PC-3 (cell line): Measurements from ENCODE around the gene CLOCK. TPM values are rescaled to one million over a fixed set of nuclear protein-coding genes. Genes with fewer than 3 reads are reported as not detected.
A peak's percentile ranks its signal among the peaks of the same experiment; 100 is the strongest.

ENCODE experiments used
- ATAC-seq: fragments of 200-7000 bp; cut with Tn5 transposase; 2 replicates; pipeline ENCODE4 v1.9.1; 2020; ENCODE audit warnings: mild to moderate bottlenecking, moderate library complexity
- BruUV-seq: library from RNA; stranded (reverse); fragments of 400-500 nt; replicated peaks from 2 replicates; lab custom pipeline; 2021; lab: Mats Ljungman, UMichigan
- CTCF ChIA-PET: fragments of 300-600 bp; sonication (Branson Sonifier 250); formaldehyde crosslinking; loops from one replicate; lab custom pipeline; 2022; ENCODE audit warnings: antibody characterized with exemption; lab: Charles Lee
- POLR2A ChIA-PET: fragments of 300-600 bp; sonication (Branson Sonifier 250); formaldehyde crosslinking; loops from one replicate; lab custom pipeline; 2022; ENCODE audit warnings: antibody characterized with exemption; ENCODE audit not compliant: unreplicated experiment; lab: Charles Lee
- DNase-seq: peaks from one replicate; pipeline ENCODE4 v3.0.0-alpha.2; 2015
- H2AFZ ChIP-seq: fragments of 300-600 bp; sonication (generic); 2 replicates; pipeline ENCODE4 v1.6.0; 2016; ENCODE audit warnings: antibody characterized with exemption, low read length
- H3F3A ChIP-seq: fragments of 300-600 bp; sonication (generic); one replicate; pipeline ENCODE4 v1.6.0; 2017; ENCODE audit warnings: antibody characterized with exemption, low read length, control low read depth, mild to moderate bottlenecking; ENCODE audit not compliant: unreplicated experiment
- H3K27ac ChIP-seq: fragments of 300-600 bp; sonication (generic); 2 replicates; pipeline ENCODE4 v1.5.1; 2016; ENCODE audit warnings: mild to moderate bottlenecking, low read length
- H3K27me3 ChIP-seq: fragments of 300-600 bp; sonication (generic); 2 replicates; pipeline ENCODE4 v1.6.1; 2016; ENCODE audit warnings: low read length, mixed read lengths
- H3K36me3 ChIP-seq: fragments of 300-600 bp; sonication (generic); 2 replicates; pipeline ENCODE4 v1.6.1; 2016; ENCODE audit warnings: low read depth, mixed run types, low read length, mixed read lengths
- H3K4me1 ChIP-seq: fragments of 300-600 bp; sonication (generic); 2 replicates; pipeline ENCODE4 v1.5.1; 2016; ENCODE audit warnings: low read length; ENCODE audit not compliant: insufficient read depth
- H3K4me2 ChIP-seq: fragments of 300-600 bp; sonication (generic); 2 replicates; pipeline ENCODE4 v1.6.0; 2016; ENCODE audit warnings: low read length
- H3K4me3 ChIP-seq: fragments of 300-600 bp; sonication (generic); 2 replicates; pipeline ENCODE4 v1.5.1; 2016; ENCODE audit warnings: mild to moderate bottlenecking, low read length, mixed read lengths
- H3K79me2 ChIP-seq: fragments of 300-600 bp; sonication (generic); 2 replicates; pipeline ENCODE4 v1.6.1; 2017; ENCODE audit warnings: low read length, mixed read lengths
- H3K9ac ChIP-seq: fragments of 300-600 bp; sonication (generic); 2 replicates; pipeline ENCODE4 v1.6.0; 2016; ENCODE audit warnings: mild to moderate bottlenecking, low read length
- H3K9me2 ChIP-seq: fragments of 300-600 bp; sonication (generic); replicated peaks from 2 replicates; pipeline ENCODE4 v1.6.1; 2016; ENCODE audit warnings: mixed run types, low read length, mixed read lengths
- H3K9me3 ChIP-seq: fragments of 300-600 bp; sonication (generic); 2 replicates; pipeline ENCODE4 v1.6.1; 2016; ENCODE audit warnings: low read length, mixed read lengths
- H4K20me1 ChIP-seq: fragments of 300-600 bp; sonication (generic); 2 replicates; pipeline ENCODE4 v1.6.1; 2016; ENCODE audit warnings: low read length, mixed read lengths
- EZH2 ChIP-seq: fragments of 300-600 bp; sonication (generic); IDR thresholded peaks from one replicate; pipeline ENCODE4 v1.6.1; 2017; ENCODE audit warnings: antibody characterized with exemption, mild to moderate bottlenecking, low read length; ENCODE audit not compliant: unreplicated experiment
- EZH2phosphoT487 ChIP-seq: fragments of 300-600 bp; sonication (generic); IDR thresholded peaks from 2 replicates; pipeline ENCODE4 v1.6.1; 2018; ENCODE audit warnings: mild to moderate bottlenecking, antibody characterized with exemption, low read length, borderline replicate concordance
- intact Hi-C: fragments of 100-400 bp; cut with micrococcal nuclease; formaldehyde crosslinking; loops from 2 replicates; pipeline ENCODE4 v1.9.0; 2023
- total RNA-seq: library from RNA; depleted of rRNA; stranded (reverse); fragments of >200 nt; gene quantifications from 2 replicates; pipeline ENCODE4 v1.2.3, GENCODE V29; 2014
- TF ChIP-seq, protein P1 (sequence below): fragments of 300-600 bp; sonication (generic); conservative IDR thresholded peaks from 2 replicates; pipeline ENCODE4 v1.5.1; 2017; ENCODE audit warnings: antibody characterized with exemption, low read depth, mild to moderate bottlenecking, low read length

Gene CLOCK
- total RNA-seq, 1 experiment from 2014 or later: 39.7 TPM

DNA sequence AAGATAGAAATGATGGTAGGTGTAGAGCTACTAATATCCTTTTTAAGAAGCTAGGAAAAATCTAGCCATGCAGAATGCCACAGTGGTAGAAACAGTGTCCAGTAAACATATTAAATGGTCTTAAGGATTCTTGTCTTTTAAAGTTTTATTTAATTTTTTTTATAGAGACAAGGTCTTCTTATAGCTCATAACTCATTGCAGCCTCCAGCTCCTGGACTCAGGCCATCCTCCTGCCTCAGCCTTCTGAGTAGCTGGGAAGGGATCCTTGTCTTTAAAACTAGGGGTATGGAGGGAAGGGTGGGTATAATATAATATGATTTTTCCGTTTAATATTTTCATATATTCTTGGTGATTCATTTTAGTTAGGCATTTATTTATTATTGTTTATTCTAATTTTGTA, 147.1 kb downstream of the CLOCK start:
- Histone ChIP-seq H3K4me2 (peak overlapping the region; percentile 92), H3K27me3 (no peaks in the 10 kb centered on the region), H3K27ac (no peak overlapping the region), H3K36me3 (peaks cover 29% of the 10 kb centered on the region), H3F3A (peaks cover 3% of the 10 kb centered on the region), H2AFZ (no peak overlapping the region), H3K9me2 (no peaks in the 10 kb centered on the region), H3K9me3 (no peaks in the 10 kb centered on the region), H3K9ac (no peak overlapping the region), H3K4me1 (peaks cover 24% of the 10 kb centered on the region), H4K20me1 (peaks cover 52% of the 10 kb centered on the region), H3K79me2 (peaks cover 76% of the 10 kb centered on the region), H3K4me3 (peak overlapping the region; percentile 72)
- intact Hi-C loops: no loop called here
- ATAC-seq: no peak
- DNase-seq: no peak
- ChIA-PET POLR2A (no interaction called here), CTCF (interaction anchor here (0.6 kb wide), 1 partner anchor 40 kb away, joined by 3 read pairs; no protein-coding TSS in a partner anchor)
- BruUV-seq: no TSS peak
- TF ChIP-seq EZH2phosphoT487: no peak
- TF ChIP-seq, protein P1, sequence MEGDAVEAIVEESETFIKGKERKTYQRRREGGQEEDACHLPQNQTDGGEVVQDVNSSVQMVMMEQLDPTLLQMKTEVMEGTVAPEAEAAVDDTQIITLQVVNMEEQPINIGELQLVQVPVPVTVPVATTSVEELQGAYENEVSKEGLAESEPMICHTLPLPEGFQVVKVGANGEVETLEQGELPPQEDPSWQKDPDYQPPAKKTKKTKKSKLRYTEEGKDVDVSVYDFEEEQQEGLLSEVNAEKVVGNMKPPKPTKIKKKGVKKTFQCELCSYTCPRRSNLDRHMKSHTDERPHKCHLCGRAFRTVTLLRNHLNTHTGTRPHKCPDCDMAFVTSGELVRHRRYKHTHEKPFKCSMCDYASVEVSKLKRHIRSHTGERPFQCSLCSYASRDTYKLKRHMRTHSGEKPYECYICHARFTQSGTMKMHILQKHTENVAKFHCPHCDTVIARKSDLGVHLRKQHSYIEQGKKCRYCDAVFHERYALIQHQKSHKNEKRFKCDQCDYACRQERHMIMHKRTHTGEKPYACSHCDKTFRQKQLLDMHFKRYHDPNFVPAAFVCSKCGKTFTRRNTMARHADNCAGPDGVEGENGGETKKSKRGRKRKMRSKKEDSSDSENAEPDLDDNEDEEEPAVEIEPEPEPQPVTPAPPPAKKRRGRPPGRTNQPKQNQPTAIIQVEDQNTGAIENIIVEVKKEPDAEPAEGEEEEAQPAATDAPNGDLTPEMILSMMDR: no peak

GRCh38 chr4:55398966-55399365, 147.7 kb downstream of the CLOCK start:
- peak overlapping the region; percentile 4; the same call in 1 of the 2 replicates for H3K27ac ChIP-seq
- peaks cover 52% of the 10 kb centered on the region for H4K20me1 ChIP-seq
- H3K4me2 ChIP-seq: peak overlapping the region; percentile 92
- peaks cover 30% of the 10 kb centered on the region for H3K4me1 ChIP-seq
- ChIA-PET CTCF (interaction anchor here (0.6 to 0.9 kb wide), 3 partner anchors 39 to 151 kb away, joined by 3 to 5 read pairs (median 3); no protein-coding TSS in a partner anchor), POLR2A (interaction anchor here (0.7 kb wide), 1 partner anchor 101 kb away, joined by 4 read pairs; no protein-coding TSS in a partner anchor)
- DNase-seq (no peak), ATAC-seq (no peak)
- no peaks in the 10 kb centered on the region for H3K9me3 ChIP-seq
- no peaks in the 10 kb centered on the region for H3K9me2 ChIP-seq
- peak overlapping the region; percentile 72 for H3K4me3 ChIP-seq
- H3K36me3 ChIP-seq: peaks cover 28% of the 10 kb centered on the region
- no peaks in the 10 kb centered on the region for H3K27me3 ChIP-seq
- no TSS peak for BruUV-seq
- peak overlapping the region; percentile 88; the same call in 1 of the 2 replicates for H3K9ac ChIP-seq
- intact Hi-C loops: no loop called here
- TF ChIP-seq, protein P1: no peak
- TF ChIP-seq EZH2phosphoT487: no peak
- no peak for TF ChIP-seq EZH2
- peaks cover 70% of the 10 kb centered on the region for H3K79me2 ChIP-seq
- peaks cover 3% of the 10 kb centered on the region for H3F3A ChIP-seq
- H2AFZ ChIP-seq: no peak overlapping the region

DNA sequence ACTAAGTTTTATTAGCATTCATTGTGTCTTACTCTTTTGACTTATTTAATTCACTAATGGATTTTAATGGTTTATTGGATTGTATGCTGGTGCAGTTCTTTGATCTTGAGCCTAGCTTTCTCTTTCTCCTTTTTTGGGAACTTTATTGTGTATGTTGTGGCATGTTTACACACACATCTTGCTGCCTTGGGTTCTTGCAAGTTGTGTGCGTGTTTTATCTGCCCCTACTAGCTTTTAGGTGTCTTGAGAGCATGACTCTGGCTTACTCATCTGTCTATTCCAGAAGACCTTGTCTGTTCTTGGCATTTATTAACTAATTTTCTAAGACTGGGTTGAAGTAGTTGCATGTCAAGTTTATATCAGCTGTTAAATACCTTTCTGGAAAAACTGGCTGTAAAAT, 148.2 kb downstream of the CLOCK start:
- Histone ChIP-seq H3K79me2 (peaks cover 65% of the 10 kb centered on the region), H2AFZ (no peak overlapping the region), H3K27ac (peak overlapping the region; percentile 78), H4K20me1 (peaks cover 52% of the 10 kb centered on the region), H3K4me3 (peak overlapping the region; percentile 72), H3K9ac (peak overlapping the region; percentile 88), H3K4me1 (peaks cover 35% of the 10 kb centered on the region), H3K9me3 (no peaks in the 10 kb centered on the region), H3K36me3 (peaks cover 24% of the 10 kb centered on the region), H3K9me2 (no peaks in the 10 kb centered on the region), H3K27me3 (no peaks in the 10 kb centered on the region), H3K4me2 (peak overlapping the region; percentile 92), H3F3A (peaks cover 3% of the 10 kb centered on the region)
- CTCF ChIA-PET: interaction anchor here (0.7 to 0.9 kb wide), 2 partner anchors 47 to 151 kb away, joined by 3 to 5 read pairs; no protein-coding TSS in a partner anchor
- BruUV-seq: no TSS peak
- no peak for ATAC-seq
- POLR2A ChIA-PET: interaction anchor here (0.5 to 0.7 kb wide), 2 partner anchors 45 to 100 kb away, joined by 3 to 4 read pairs; no protein-coding TSS in a partner anchor
- intact Hi-C loops: no loop called here
- DNase-seq: peak; percentile 74
- no peak for TF ChIP-seq EZH2
- TF ChIP-seq, protein P1: no peak
- no peak for TF ChIP-seq EZH2phosphoT487
